Measurements from ENCODE around the gene SEMA3F. TPM values are rescaled to one million over a fixed set of nuclear protein-coding genes. Genes with fewer than 3 reads are reported as not detected.

The SEMA3F gene
- total RNA-seq, 4 donors from 2014 or later, result 106 to 151 (median 120) TPM

- no peak for TF ChIP-seq CTCF (IDR thresholded peaks at IDR 0.05)
- no peak for TF ChIP-seq POLR2A (IDR thresholded peaks at IDR 0.05)
- 72 to 76% methylated on average over 8 of the region's 8 CpGs for WGBS, 2 donors
- DNase-seq (ENCODE audit: low spot score in 2 of 2), result no peak
- intact Hi-C loops (cut with DNase I; ENCODE audit: low total_unique reads), result no loop called here
- no peak overlapping the region for H3K4me3 ChIP-seq (ENCODE audit: low read depth, poor library complexity, severe bottlenecking)
Observed at GRCh38 chr3:50192124-50192523, 37.0 kb downstream of the SEMA3F start.

- peak; percentile 62 to 96 for DNase-seq (ENCODE audit: low spot score in 2 of 2)
- 1 to 3% methylated on average over 13 to 18 of the region's 21 CpGs for WGBS, 2 donors
- TF ChIP-seq CTCF (IDR thresholded peaks at IDR 0.05) (peak in 1 of 3 donors; percentile 62), POLR2A (IDR thresholded peaks at IDR 0.05) (no peak)
- intact Hi-C loops (cut with DNase I; ENCODE audit: low total_unique reads), result loop anchor here (1.0 kb wide), 1 partner anchor 33 kb away; no protein-coding TSS in a partner anchor
- H3K4me3 ChIP-seq (ENCODE audit: low read depth, poor library complexity, severe bottlenecking), result no peak overlapping the region
Observed at GRCh38 chr3:50192689-50193141, 37.6 kb downstream of the SEMA3F start.

GRCh38 chr3:50193286-50193685, 38.2 kb downstream of the SEMA3F start:
- intact Hi-C loops (cut with DNase I; ENCODE audit: low total_unique reads), result loop anchor here (1.0 kb wide), 1 partner anchor 32 kb away; no protein-coding TSS in a partner anchor
- TF ChIP-seq CTCF (IDR thresholded peaks at IDR 0.05), result no peak
- WGBS, 2 donors, result 39 to 41% methylated on average over 15 to 36 of the region's 36 CpGs
- DNase-seq (ENCODE audit: low spot score in 2 of 2), result no peak
- no peak overlapping the region for H3K4me3 ChIP-seq (ENCODE audit: low read depth, poor library complexity, severe bottlenecking)

- no peak overlapping the region for H3K4me3 ChIP-seq (ENCODE audit: low read depth, poor library complexity, severe bottlenecking)
- whole genome bisulfite sequencing, 2 donors, result 6 to 26% methylated on average over 7 to 34 of the region's 34 CpGs
Observed at GRCh38 chr3:50193746-50194127, 38.6 kb downstream of the SEMA3F start.

GRCh38 chr3:50194128-50194902, 39.2 kb downstream of the SEMA3F start:
- intact Hi-C loops (cut with DNase I; ENCODE audit: low total_unique reads), result no loop called here
- H3K4me3 ChIP-seq (ENCODE audit: low read depth, poor library complexity, severe bottlenecking), result no peak overlapping the region
- peak in 1 of 2 donors; percentile 92 for DNase-seq (ENCODE audit: low spot score in 2 of 2)
- TF ChIP-seq CTCF (IDR thresholded peaks at IDR 0.05) (peak in 1 of 3 donors; percentile 66), POLR2A (IDR thresholded peaks at IDR 0.05) (no peak)
- WGBS, 2 donors, result 8 to 11% methylated on average over 36 to 64 of the region's 70 CpGs

More at GRCh38 chr3:50193746-50194127, 38.6 kb downstream of the SEMA3F start:
- DNase-seq (ENCODE audit: low spot score in 2 of 2), result no peak
- intact Hi-C loops (cut with DNase I; ENCODE audit: low total_unique reads), result loop anchor here (1.0 kb wide), 1 partner anchor 32 kb away; no protein-coding TSS in a partner anchor
- no peak for TF ChIP-seq CTCF (IDR thresholded peaks at IDR 0.05)
